ENCODE results near the gene HTR1E. TPM values are rescaled to one million over a fixed set of nuclear protein-coding genes. Genes with fewer than 3 reads are reported as not detected.

HTR1E gene
- total and polyA plus RNA-seq, 2 of the 8 experiments (the other 6 are each of a cell fraction or from before 2014, with no cell fraction given) = 0.09 TPM; not detected in 1

DNA sequence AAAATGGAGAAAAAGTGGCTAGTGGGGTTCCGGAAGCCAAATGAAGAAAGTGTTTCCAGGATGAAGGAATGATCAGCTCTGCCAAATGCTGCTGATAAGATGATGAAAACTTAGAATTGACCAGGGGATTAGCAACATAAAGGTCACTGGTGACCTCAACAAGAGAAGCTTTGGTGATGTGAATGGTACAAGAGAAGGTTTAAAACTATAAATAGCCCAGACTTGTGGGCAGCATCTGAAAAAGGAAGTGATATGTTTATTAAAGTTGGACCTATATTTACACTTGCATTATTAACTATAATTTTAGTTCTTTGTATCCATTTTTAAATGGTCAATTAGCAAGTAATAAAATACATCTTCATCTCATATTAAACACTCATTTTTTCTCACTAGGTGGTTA lies 112.5 kb downstream of the HTR1E start (continued):
- TF ChIP-seq, protein P1, sequence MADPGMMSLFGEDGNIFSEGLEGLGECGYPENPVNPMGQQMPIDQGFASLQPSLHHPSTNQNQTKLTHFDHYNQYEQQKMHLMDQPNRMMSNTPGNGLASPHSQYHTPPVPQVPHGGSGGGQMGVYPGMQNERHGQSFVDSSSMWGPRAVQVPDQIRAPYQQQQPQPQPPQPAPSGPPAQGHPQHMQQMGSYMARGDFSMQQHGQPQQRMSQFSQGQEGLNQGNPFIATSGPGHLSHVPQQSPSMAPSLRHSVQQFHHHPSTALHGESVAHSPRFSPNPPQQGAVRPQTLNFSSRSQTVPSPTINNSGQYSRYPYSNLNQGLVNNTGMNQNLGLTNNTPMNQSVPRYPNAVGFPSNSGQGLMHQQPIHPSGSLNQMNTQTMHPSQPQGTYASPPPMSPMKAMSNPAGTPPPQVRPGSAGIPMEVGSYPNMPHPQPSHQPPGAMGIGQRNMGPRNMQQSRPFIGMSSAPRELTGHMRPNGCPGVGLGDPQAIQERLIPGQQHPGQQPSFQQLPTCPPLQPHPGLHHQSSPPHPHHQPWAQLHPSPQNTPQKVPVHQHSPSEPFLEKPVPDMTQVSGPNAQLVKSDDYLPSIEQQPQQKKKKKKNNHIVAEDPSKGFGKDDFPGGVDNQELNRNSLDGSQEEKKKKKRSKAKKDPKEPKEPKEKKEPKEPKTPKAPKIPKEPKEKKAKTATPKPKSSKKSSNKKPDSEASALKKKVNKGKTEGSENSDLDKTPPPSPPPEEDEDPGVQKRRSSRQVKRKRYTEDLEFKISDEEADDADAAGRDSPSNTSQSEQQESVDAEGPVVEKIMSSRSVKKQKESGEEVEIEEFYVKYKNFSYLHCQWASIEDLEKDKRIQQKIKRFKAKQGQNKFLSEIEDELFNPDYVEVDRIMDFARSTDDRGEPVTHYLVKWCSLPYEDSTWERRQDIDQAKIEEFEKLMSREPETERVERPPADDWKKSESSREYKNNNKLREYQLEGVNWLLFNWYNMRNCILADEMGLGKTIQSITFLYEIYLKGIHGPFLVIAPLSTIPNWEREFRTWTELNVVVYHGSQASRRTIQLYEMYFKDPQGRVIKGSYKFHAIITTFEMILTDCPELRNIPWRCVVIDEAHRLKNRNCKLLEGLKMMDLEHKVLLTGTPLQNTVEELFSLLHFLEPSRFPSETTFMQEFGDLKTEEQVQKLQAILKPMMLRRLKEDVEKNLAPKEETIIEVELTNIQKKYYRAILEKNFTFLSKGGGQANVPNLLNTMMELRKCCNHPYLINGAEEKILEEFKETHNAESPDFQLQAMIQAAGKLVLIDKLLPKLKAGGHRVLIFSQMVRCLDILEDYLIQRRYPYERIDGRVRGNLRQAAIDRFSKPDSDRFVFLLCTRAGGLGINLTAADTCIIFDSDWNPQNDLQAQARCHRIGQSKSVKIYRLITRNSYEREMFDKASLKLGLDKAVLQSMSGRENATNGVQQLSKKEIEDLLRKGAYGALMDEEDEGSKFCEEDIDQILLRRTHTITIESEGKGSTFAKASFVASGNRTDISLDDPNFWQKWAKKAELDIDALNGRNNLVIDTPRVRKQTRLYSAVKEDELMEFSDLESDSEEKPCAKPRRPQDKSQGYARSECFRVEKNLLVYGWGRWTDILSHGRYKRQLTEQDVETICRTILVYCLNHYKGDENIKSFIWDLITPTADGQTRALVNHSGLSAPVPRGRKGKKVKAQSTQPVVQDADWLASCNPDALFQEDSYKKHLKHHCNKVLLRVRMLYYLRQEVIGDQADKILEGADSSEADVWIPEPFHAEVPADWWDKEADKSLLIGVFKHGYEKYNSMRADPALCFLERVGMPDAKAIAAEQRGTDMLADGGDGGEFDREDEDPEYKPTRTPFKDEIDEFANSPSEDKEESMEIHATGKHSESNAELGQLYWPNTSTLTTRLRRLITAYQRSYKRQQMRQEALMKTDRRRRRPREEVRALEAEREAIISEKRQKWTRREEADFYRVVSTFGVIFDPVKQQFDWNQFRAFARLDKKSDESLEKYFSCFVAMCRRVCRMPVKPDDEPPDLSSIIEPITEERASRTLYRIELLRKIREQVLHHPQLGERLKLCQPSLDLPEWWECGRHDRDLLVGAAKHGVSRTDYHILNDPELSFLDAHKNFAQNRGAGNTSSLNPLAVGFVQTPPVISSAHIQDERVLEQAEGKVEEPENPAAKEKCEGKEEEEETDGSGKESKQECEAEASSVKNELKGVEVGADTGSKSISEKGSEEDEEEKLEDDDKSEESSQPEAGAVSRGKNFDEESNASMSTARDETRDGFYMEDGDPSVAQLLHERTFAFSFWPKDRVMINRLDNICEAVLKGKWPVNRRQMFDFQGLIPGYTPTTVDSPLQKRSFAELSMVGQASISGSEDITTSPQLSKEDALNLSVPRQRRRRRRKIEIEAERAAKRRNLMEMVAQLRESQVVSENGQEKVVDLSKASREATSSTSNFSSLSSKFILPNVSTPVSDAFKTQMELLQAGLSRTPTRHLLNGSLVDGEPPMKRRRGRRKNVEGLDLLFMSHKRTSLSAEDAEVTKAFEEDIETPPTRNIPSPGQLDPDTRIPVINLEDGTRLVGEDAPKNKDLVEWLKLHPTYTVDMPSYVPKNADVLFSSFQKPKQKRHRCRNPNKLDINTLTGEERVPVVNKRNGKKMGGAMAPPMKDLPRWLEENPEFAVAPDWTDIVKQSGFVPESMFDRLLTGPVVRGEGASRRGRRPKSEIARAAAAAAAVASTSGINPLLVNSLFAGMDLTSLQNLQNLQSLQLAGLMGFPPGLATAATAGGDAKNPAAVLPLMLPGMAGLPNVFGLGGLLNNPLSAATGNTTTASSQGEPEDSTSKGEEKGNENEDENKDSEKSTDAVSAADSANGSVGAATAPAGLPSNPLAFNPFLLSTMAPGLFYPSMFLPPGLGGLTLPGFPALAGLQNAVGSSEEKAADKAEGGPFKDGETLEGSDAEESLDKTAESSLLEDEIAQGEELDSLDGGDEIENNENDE (IDR thresholded peaks at IDR 0.05; ENCODE audit: insufficient replicate concordance, low read length) = no peak
- TF ChIP-seq YY1 (IDR thresholded peaks at IDR 0.05; ENCODE audit: low read depth, low read length) (no peak), RAD21 (IDR thresholded peaks at IDR 0.05 in 1 of 2, conservative IDR thresholded peaks at IDR 0.05 in 1 of 2; ENCODE audit: low read depth in 2 of 2, low read length in 2 of 2) (no peak), SUZ12 (IDR thresholded peaks at IDR 0.05; ENCODE audit: low read length) (no peak)
